KG1 (cell line): Measurements from ENCODE around the gene TMEM255B.
A peak's percentile ranks its signal among the peaks of the same experiment; 100 is the strongest.

Source experiments
- DNase-seq: peaks from one replicate; lab custom pipeline; 2025; lab: John Stamatoyannopoulos, UW

Gene TMEM255B

DNA sequence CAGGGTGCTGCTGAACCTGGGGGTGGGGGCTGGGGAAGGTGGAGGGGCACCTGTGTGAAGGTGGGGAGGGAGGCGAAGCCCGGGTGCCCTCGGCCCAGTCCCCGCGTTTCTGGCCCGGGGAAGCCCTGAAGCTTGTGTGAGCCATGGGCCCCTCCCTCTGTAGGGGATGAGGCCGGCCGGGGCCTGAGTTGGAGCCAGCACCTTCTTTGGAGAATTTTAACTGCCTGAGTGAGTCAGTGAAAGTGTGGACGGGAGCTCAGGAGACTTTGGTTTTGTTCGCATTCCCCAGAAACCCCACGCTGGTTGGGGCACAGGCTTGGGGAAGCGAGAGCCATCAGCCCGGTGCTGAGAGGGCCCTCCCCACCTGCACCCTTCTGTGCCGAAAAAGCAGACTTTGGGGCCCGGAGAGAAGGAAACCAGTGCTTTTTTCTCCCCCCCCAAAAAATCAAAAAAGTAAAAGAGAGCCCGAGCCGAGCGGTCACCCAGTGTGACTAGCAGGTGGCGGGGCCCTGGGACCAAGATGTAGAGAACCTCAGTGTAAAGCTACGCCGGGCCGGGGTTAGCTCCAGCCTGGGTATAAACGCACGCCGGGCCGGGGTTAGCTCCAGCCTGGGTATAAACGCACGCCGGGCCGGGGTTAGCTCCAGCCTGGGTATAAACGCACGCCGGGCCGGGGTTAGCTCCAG, 45.1 kb downstream of the TMEM255B start:
- no peak for DNase-seq

DNA sequence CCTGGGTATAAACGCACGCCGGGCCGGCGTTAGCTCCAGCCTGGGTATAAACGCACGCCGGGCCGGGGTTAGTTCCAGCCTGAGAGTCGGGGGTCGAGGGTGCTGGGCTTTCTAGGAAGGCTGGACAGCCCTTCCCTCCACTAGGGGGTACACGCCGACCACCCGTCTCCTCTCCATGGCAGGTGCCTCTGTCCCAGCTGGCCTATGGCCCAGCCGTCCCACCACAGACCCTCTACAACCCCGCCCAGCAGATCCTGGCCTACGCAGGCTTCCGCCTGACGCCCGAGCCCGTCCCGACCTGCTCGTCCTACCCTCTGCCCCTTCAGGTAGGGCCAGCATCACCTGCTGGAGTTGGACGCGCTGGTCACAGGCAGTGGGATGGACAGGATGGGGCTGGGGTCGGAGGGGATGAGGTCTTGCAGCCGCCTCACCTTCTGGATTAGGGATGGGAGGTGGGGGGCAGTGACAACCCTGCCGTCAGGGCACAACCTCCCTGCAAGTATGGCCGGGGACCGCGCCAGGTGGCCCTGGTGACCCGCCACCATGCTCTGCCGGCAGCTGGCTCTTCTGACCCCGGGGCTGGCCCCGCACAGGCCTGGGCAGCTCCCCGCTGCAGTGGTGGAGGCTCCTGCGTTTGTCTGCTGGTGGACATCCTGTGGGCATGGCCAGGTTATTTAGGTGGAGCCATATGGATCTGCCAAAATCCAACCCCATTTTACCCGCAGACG, 45.8 kb downstream of the TMEM255B start:
- DNase-seq = no peak

DNA sequence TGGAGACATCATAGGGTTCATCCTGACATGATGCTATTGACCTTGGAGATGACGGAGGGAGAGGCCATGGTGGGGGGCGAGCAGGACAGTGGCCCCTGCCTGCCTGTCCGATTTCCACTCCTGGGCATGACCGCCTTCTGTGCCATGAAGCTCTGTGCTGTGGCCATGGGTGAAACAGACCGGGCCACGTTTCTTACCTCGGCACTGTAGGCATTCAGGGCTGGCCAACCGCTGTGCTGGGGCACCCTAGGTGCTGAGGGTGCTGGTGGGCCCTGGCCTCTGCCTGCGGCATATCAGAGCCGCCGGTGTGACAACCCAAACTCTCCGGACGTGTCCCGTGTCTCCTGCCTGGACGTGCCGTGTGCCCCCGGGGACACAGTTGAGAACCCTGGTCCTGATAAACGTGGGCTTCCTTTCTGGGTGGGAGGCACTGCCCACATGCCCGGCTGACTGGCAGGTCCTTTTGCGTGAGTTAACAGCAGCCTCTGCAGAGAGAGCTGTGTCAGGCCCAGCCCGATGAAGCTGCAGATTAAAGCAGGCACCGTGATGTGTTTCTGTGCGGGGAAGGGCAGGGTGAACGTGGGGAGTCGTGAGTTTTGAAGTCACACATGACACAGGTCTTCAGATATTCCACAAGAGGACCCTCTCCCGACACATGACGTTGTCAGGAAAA, 46.5 kb downstream of the TMEM255B start:
- DNase-seq = no peak

DNA sequence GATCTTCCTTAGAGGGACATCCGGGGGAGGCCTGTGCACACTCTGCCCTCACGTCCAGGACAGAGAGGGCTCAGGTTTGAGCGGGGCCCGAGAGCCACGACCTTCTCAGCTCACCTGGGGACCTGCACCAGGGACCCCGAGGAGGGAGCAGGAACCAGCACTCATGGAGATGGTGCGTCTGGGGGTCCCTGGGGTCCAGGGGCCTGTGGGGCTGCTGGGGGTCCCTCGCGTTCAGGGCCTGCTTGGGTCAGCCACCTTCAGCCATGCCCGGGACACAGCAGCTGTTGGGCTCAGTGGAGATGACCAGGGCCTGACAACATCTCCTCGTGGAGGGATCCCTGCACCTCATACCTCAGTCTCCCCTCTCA, 47.1 kb downstream of the TMEM255B start:
- no peak for DNase-seq

DNA sequence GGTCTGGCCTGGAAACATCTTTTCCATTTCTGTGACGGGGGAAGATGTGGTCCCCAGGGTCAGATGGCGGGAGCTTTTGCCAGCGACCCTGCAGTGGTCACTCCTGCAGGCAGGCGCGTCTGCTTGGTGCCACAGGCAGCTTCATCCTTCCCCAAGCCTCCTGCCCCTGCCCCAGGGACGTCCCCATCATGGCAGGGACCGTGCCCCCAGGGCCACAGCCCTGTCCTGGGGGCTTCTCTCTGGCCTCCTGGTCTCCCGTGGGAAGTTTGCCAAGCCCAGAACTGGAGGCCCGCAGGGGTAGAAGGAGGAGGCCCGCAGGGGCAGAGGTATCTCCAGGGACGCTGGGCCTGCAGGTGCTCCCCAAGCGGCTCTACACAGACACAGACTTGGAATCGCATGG, 47.5 kb downstream of the TMEM255B start:
- no peak for DNase-seq

DNA sequence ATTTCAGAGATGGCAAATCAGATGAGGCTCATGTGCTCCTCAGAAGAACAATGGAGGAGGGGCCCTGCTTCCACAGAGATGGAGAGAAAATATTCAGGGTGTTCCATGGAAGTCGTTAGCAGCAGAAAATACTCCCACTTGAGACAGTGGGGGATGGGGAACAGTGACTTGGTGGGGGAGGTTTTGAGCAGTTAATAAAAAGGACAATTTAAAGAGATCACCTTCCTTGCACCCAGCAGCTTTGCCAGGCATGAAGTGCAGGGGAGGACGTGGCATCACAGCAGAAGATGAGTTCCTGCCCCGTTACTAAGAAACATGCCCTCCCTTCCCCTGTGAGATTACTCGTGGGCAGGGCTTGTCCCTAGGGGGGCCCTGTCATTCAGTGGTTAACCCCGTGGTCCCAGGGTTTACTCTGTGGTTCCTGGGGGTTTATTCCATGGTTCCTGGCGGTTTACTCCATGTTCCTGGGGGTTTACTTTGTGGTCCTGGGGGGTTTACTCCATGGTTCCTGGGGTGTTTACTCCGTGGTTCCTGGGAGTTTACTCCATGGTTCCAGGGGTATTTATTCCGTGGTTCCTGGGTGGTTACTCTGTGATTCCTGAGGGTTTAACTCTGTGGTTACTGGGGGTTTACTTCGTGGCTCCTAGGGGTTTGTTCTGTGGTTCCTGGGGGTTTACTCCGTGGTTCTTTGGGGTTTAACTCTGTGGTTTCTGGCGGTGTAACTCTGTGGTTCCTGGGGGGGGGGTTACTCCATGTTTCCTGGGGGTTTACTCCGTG, 49.2 kb downstream of the TMEM255B start:
- DNase-seq = no peak

DNA sequence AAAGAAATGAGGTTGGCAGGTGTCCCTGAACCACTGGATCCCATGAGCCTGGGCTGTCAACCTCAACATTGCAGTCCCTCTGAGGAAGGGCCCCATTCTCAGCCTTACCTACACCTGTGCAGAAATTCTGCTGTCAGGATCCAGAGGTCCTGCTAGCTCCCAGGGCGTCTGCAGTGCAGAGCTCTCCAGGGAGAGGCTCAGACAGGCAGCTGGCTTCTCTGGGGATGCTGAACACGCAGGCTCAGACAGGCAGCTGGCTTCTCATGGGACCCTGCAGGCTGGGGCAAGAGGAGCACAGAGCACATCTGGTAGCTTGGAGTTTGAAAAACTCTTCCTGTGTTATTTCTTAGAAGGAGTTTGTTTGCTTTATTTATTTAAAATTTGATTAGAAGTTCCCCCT, 50.9 kb downstream of the TMEM255B start:
- no peak for DNase-seq

DNA sequence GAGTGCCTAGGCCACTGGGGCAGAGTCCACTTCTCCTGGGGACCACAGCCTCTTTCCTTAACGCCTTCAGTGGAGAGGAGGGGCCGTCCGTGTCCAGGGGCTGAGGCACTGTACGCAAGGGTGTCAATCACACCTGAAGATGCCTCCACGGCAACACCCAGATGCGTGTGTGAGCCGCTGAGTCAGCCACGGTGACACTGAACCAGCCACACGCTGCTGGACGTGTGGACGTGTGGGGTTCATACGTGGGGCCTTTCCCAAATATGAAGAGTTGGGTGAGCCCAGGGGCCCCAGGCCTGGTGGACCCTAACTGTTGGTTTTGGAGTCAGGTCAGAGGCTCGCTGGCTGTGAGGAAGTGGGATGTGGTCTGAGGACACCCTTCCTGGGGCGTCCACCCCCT, 51.6 kb downstream of the TMEM255B start:
- DNase-seq = no peak

DNA sequence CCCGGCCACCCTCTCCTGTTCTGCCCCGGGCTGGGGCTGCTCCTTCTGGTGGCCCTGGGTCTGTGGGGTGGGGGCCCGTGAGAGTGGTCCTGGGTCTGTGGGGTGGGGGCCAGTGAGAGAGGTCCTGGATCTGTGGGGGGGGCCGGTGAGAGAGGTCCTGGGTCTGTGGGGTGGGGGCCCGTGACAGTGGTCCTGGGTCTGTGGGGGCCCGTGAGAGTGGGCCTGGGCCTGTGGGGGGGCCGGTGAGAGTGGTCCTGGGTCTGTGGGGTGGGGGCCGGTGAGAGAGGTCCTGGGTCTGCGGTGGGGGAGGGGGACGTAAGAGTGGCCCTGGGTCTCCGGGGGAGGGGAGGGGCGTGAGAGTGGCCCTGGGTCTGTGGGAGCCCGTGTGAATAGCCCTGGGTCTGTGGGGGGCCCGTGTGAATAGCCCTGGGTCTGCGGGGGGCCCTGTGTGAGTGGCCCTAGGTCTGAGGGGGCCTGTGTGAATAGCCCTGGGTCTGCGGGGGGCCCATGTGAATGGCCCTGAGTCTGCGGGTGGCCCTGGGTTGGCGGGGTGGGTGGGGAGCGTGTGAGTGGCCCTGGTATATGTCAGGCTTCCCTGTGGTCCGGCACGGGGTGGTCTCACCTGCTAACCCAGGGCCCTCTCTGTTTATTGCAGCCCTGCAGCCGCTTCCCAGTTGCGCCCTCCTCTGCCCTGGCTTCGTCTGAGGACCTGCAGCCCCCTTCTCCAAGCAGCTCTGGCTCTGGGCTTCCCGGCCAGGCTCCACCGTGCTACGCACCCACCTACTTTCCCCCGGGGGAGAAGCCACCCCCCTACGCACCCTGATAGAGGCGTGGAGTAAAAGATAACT, 52.3 kb downstream of the TMEM255B start:
- DNase-seq = no peak

DNA sequence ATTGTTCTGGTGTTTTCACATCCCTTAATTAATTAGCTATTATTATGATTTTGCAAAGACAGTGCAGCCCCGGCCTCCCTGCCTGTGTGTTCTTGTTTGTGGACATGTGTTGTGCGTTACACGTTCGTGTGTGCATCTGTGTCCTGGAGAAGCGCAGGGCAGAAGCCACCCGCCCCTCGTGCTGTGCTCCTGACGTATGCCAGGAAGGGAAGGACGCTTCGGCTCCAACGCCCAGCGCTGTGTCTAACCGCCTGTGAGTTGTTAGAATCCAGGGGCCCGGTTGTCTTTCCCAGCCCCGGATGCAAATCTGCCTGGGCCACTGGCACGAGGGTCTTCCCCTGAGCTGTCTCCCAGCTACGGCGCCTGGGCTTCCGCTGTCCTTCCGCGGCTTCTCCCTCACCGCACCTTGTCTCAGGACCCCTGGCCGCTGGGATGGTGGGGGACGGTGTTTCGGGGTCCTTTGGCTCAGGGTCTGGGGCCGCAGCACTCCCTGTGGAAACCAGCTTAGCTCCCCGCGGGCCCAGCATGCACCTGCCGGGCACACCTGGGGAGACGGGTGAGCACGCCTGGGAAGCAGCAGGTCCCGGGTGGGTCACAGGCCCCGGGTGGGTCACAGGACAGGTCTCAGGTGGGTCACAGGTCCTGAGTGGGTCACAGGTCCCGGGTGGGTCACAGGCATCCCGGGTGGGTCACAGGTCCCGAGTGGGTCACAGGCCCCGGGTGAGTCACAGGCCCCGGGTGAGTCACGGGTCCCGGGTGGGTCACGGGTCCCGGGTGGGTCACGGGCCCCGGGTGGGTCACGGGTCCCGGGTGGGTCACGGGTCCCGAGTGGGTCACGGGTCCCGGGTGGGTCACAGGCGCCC, 53.4 kb downstream of the TMEM255B start:
- DNase-seq = no peak

DNA sequence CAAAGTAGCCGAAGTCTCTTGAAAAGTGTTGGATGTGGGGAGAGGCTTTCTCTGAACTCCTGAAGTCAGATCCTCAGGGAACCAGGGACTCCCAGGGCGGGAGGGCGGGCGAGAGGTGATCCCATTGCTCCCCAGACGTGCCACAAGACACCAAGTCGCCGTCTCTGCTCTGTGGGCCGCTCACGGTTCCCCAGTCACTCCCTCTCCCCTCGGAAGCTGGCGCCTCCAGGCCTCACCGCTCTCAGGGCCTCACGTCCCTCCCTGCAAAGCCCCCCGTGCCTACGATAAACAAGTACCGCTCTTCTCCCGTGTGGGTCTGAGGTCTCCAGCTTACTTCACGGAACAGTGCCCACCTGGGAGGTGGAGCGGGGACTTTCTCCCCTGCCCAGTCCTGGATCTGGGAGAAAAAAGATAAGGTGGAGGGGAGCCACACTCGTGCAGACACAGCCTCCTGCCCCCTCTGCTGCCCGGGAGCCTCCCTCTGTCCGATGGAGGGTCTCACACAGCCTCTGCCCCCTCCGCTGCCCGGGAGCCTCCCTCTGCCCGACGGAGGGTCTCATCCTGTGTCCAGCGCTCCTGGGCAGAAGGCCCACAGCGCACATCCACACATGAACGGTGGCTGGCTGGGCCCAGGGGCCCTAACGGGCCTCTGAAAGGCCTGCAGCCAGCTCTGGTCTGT, 54.2 kb downstream of the TMEM255B start:
- no peak for DNase-seq

DNA sequence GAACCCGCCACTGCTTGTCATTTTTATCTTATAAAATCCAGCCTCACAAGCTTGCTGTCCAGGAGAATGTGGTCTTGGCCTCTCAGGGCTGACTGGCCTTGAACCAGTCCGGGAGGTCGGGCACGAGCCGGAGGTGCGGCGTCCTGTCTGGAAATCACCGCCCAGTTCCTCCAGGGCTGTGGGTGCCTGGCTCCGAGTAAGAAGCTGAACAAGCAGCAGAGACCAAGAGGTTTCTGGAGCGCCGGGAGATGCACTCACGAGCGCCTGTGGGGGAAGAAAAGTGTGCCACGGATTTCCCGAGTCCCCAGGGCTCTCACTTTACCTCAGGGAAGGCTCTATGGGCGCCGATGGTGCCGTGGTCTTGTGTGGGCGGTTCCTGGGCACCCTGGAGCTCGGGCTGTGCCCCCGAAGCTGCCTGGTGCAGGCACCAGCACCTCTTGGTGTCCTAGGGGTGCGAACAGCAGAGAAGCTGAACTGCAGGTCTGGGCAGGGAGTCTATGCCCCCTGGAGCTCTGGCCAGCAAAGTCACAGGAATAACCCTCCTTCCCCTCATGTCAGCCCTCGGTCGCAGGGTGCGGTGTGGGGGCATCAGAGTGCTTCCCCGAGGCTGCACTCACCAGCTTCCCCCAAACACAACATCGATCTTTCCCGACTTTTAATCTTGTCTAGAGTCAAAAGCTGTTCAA, 54.9 kb downstream of the TMEM255B start:
- no peak for DNase-seq

DNA sequence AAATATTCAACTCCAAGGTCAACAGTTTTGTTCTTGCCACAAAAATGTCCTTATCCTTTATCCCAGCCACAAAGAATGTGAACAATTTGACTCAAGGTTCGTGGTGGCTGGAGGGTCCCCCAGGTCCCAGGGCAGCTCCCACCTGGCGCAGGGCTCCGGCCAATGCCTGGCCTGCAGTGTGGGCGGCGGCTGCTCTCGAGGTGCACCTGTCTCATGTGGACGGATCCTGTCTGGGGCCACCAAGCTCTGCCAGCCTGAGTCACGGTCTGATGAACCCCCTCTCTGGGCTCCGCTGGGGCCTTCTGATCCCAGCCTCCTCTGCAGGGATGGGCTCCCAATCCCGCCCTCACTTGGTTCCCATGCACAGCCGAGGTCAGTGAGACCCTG, 55.4 kb downstream of the TMEM255B start:
- no peak for DNase-seq

DNA sequence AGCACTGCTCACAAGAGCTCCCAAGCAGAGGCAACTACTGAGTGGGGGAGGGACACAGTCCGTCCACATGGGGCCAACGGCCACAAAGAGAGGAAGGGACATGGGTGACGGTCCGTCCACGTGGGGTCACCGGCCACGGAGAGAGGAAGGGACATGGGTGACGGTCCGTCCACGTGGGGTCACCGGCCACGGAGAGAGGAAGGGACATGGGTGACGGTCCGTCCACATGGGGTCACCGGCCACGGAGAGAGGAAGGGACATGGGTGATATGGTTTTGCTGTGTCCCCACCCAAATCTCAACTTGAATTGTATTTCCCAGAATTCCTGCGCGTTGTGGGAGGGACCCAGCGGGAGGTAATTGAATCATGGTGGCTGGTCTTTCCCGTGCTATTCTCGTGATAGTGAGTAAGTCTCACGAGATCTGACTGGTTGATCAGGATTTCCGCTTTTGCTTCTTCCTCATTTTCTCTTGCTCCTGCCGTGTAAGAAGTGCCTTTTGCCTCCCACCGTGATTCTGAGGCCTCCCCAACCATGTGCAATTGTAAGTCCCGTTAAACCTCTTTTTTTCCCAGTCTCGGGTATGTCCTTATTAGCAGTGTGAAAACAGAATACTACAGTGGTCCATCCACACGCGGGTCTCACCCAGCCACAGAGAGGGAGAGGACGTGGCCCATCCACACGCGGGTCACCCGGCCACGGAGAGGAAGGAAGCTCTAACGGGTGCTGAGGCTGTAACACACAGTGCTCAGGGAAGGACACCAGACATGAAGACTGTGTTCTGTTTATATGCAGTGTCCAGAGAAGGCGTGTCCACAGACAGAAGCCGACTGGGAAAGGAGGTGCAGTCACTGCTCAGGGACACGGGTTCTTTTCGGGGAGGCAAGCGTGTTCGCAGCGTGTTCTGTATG, 56.4 kb downstream of the TMEM255B start:
- peak; percentile 80 for DNase-seq

DNA sequence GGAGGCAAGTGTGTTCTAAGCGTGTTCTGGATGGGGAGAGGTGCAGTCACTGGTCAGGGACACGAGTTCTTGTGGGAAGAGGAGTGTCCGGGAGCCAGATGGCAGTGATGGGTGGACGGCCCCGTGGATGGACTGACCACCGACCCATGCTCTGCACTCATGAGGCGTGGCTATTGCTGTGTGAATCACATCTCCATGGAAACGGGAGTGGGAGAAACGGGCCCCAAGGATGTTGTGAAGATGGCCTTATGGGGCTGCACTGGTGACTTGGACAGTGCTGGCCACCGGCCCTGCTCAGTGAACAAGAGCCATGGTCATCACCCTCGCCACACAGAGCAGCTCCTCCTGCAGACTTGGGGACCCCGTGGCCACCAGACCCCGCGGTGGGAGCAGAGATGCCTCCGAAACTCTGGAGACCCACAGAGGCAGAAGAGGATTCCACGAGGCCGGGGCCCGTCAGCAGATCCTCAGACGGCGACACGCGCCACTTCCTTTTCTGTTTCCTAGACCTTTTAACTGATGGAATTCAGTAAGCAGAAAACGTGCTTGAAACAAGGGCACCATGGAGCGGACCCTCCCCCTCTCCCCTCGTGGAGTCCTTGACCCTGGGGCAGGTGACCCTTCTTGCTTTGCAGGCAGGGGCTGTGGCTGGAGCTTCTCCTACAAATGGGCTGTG, 57.4 kb downstream of the TMEM255B start:
- no peak for DNase-seq

DNA sequence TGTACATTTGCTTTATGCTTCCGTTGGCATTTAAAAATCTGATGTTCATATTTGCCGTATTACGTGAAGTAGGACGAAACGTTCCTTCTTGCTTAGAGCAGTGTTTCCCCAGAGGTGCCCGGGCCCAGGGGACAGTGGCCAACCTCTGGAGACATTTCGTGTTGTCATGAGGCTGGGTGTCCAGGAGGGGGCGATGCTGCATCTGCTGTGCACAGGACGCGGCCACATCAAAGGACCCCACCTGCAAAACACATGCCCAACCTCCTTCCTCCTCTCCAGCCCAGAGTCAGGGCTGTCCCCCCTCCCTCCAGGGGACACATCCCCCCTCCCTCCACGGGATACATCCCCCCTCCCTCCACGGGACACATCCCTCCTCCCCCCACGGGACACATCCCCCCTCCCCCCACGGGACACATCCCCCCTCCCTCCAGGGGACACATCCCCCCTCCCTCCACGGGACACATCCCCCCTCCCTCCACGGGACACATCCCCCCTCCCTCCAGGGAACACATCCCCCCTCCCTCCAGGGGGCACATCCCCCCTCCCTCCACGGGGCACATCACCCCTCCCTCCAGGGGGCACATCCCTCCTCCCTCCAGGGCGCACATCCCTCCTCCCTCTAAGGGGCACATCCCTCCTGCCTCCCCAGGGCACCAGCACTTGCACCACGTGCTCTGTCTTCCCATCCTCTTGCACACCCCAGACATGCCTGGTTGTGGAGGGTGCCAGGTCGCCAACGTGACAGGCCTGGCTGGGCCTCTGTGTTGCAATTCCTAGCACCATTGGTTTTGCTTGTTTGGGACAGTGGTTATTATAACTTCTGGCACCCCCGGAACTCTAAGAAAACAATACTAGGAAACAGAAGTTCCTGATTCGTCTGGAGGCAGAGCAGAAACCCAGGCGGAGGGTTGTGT, 58.2 kb downstream of the TMEM255B start:
- no peak for DNase-seq
